HepG2 (cell line): ENCODE measurements around the gene OTOG. TPM values are rescaled to one million over a fixed set of nuclear protein-coding genes. Genes with fewer than 3 reads are reported as not detected.

Source experiments
- GATAD1 ChIP-seq: IDR thresholded peaks from 2 replicates; pipeline ENCODE4 v1.6.1; 2016; ENCODE audit warnings: missing genetic modification reagents, missing compliant biosample characterization
- HNF1B ChIP-seq: sonication (generic); formaldehyde crosslinking; IDR thresholded peaks from 2 replicates; pipeline ENCODE4 v1.5.1; 2020; ENCODE audit warnings: mild to moderate bottlenecking, moderate library complexity, missing genetic modification reagents
- MAZ ChIP-seq, 2 experiments: sonication (generic) in 1 of 2; formaldehyde crosslinking in 1 of 2; IDR thresholded peaks; 2 replicates each; pipeline versions ENCODE4 v1.5.0 to v1.6.1; 2012 to 2020; ENCODE audit warnings: low read depth in 2 of 2, mild to moderate bottlenecking in 2 of 2, borderline replicate concordance in 1 of 2, improper control_type of control experiment in 1 of 2, low read length in 1 of 2, missing genetic modification reagents in 1 of 2, moderate library complexity in 1 of 2
- PRDM10 ChIP-seq: sonication (generic); formaldehyde crosslinking; IDR thresholded peaks from 2 replicates; pipeline ENCODE4 v1.4.0; 2020; ENCODE audit warnings: low read depth, missing genetic modification reagents
- SIN3B ChIP-seq: fragments of 150-350 bp; IDR thresholded peaks from 2 replicates; pipeline ENCODE4 v1.6.1; 2014; ENCODE audit warnings: low read length
- SNAPC4 ChIP-seq: sonication (generic); formaldehyde crosslinking; IDR thresholded peaks from 2 replicates; pipeline ENCODE4 v1.4.0; 2020; ENCODE audit warnings: mild to moderate bottlenecking, missing genetic modification reagents
- TFE3 ChIP-seq: IDR thresholded peaks from 2 replicates; pipeline ENCODE4 v1.6.1; 2016
- ZBTB42 ChIP-seq: sonication (generic); formaldehyde crosslinking; IDR thresholded peaks from 2 replicates; pipeline ENCODE4 v1.5.0; 2020; ENCODE audit warnings: mild to moderate bottlenecking, missing genetic modification reagents
- ZNF577 ChIP-seq: sonication (generic); formaldehyde crosslinking; IDR thresholded peaks from 2 replicates; pipeline ENCODE4 v1.4.0; 2020; ENCODE audit warnings: mild to moderate bottlenecking, low read depth, missing genetic modification reagents, borderline replicate concordance
- polyA plus RNA-seq, 8 experiments: library from polyadenylated mRNA; depleted of rRNA in 3 of 8; stranded (reverse) in 7 of 8; unstranded in 1 of 8; fragments of >200 nt; fragmentation: Illumina TruSeq in 4 of 8; extraction: Trizol in 4 of 8; gene quantifications; 2 replicates each; pipeline versions ENCODE4 v1.2.1 to v1.2.3, GENCODE V29; 2011 to 2016; ENCODE audit warnings: low read depth in 4 of 8, missing spikeins in 1 of 8, mixed read lengths in 1 of 8; ENCODE audit not compliant: insufficient read depth in 1 of 8
- total RNA-seq, 5 experiments: library from RNA; depleted of rRNA; stranded (reverse); fragments of >200 nt; fragmentation: Illumina TruSeq; extraction: Trizol; gene quantifications; 2 replicates each; pipeline ENCODE4 v1.2.3, GENCODE V29; 2016; ENCODE audit warnings: low read depth in 1 of 5

OTOG gene
- total and polyA plus RNA-seq, 2 of the 13 experiments (the other 11 are each of a cell fraction or from before 2014, with no cell fraction given), result not detected

DNA sequence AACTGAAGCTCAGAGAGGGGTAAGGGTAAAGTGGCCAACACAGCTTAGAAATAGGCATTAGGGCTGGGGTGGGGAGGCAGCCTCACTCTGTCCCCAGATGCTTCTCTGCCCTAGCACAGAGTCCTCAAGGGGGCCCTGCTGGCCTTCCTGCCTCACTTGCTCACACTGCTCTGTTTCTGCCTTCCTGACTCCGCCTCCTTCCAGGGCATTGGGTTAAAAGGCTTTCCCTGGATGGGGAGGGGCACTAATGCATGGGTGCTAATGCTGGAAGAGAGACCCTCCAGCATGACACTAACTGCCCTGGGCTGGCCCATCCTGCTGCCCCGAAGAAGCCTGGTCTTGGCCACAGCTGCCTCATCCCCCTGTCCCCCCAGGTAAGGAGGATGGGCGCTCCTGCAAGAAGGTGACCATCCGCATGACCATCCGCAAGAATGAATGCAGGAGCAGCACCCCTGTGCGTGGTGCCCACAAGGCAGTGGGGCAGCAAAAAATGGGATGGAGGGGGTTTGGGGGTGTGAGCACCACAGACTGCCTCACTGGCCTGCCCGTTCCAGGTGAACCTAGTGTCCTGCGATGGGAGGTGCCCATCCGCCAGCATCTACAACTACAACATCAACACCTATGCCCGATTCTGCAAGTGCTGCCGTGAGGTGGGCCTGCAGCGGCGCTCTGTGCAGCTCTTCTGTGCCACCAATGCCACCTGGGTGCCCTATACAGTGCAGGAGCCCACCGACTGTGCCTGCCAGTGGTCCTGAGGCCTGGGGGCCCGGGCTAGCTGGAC, 98.3 kb downstream of the OTOG start (continued):
- TF ChIP-seq HNF1B (CRISPR knock-in tag), result no peak
- no peak for TF ChIP-seq MAZ (IDR thresholded peaks at IDR 0.05; ENCODE audit: borderline replicate concordance, low read depth, low read length)
- TF ChIP-seq MAZ (CRISPR knock-in tag; IDR thresholded peaks at IDR 0.05; ENCODE audit: low read depth), result no peak
- TF ChIP-seq ZNF577 (CRISPR knock-in tag), result no peak
- TF ChIP-seq SNAPC4, result no peak
- TF ChIP-seq PRDM10, result no peak
- TF ChIP-seq GATAD1 (CRISPR knock-in tag), result no peak
- TF ChIP-seq ZBTB42 (CRISPR knock-in tag), result no peak
- no peak for TF ChIP-seq TFE3
- no peak for TF ChIP-seq SIN3B
